LNCAP (cell line): ENCODE data around the gene TTC28.

Experiments used
- TF ChIP-seq, protein P1 (sequence below): fragments of 450-650 bp; IDR thresholded peaks from 2 replicates; pipeline ENCODE4 v1.5.1; 2017; ENCODE audit warnings: mild to moderate bottlenecking

Gene TTC28

DNA sequence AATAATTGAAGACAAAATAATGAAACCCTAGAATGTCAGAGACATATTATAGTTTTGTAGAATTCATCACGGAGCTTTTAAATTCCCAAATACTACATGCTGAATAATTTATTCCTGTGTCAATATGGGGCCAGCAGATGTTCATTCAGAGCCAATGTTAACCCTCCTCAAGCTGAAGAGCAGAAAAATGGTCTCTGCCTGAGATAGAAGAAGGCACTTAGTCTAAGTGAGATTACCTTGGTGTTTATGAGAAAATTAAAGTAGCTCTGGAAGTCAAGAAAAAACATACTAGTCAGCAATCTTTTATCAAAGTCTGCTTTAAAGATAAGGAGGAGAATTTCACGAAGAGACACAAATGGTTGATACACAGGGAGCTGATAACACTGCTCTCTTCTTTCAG lies 328.2 kb downstream of the TTC28 start:
- TF ChIP-seq, protein P1, sequence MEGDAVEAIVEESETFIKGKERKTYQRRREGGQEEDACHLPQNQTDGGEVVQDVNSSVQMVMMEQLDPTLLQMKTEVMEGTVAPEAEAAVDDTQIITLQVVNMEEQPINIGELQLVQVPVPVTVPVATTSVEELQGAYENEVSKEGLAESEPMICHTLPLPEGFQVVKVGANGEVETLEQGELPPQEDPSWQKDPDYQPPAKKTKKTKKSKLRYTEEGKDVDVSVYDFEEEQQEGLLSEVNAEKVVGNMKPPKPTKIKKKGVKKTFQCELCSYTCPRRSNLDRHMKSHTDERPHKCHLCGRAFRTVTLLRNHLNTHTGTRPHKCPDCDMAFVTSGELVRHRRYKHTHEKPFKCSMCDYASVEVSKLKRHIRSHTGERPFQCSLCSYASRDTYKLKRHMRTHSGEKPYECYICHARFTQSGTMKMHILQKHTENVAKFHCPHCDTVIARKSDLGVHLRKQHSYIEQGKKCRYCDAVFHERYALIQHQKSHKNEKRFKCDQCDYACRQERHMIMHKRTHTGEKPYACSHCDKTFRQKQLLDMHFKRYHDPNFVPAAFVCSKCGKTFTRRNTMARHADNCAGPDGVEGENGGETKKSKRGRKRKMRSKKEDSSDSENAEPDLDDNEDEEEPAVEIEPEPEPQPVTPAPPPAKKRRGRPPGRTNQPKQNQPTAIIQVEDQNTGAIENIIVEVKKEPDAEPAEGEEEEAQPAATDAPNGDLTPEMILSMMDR, result no peak

DNA sequence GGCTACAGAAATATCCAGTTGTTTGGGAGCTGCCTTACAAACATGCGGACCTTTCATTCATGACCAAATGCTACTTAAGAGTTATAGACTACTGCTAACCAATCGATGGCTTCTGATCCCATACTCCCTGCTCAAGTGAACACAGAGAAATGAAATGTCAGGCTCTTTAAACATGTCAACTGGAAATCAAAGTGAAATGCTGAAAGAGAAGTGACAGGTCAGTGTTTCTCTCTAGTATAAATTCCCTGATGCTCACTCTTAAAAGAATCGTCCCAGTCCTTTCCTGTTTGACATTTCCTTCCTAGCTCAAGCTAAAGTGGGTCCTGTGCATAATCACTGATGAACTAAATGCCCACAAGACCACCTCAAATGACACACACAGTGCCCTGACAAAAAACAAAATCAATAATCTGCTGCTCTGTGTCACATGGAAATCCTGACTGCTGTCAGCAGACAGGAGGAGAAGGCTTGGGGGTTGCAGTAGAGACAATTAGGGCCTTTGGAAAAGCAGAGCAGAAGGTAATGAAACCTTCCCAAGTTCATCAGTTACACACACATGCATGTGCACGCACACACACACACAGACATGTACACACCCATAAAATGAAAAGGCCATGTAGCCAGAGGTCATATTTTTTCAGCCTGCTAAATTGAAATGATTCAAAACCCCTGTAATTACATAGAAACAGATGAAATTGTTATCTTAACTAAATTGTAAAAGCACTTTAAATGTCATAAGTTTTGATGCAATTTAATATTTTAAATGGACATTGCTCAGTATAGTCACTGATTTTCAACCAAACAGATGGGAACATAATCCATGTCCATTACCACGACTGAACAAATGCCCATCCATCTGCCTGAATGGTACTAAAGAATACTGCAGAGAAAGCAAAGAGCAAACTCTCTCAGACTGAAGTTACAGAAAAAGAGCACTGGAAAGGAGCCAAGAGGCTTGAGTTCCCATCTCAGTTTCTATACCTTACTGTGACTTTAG lies 330.7 kb downstream of the TTC28 start:
- TF ChIP-seq, protein P1, result no peak

DNA sequence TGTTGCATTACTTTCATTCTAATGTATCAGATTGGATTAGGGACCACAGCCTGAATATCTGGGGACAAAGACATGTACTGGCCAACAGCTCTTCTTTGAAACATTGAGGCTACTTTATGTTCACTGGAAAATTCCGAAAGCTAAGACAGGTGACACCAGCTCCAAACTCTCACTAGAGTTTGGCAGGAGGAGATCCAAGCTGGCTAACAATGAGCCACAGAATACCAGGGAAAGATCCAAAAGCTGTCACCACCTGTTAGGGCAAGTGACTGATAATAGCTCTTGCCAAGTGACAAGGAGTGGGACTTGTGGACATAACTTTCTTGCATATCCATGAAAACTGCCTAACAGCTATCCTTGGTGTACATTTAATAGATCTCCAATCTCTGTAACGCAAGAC lies 333.3 kb downstream of the TTC28 start:
- TF ChIP-seq, protein P1, result no peak

DNA sequence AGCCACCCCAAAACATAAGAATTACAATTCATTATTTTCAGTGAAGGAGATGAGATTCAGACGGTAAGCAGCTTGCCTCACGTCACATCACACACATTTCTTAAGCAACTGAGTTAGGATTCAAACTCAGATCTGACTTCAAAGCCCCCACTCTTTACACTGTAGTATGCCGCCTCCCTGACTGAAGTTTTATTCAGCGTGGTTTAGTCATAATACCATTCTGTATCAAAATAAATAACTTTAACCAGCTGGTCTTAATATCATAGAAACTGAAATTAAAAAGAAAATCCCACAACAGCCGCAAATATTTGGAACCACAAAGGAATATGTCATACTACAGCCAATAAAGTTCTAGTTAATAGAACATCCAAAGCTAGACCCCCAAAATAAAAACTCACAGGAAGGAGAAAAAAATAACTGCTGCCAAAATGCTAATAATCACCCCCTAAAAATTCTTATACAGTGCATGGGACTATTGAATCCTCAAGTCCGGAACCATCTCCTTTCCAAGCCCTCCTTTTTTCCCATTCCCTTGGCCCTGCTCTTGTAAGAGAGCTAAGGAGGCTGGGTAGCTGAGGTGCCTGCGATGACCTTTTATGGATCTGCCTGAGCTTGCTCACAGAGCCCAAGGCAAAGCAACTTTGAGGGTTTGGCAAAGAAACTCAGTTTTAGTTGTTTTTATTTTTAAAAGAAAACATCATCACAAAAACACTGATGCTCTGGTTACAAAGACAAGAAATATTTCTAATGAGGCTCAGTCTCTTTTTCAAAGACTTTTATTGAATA lies 334.5 kb downstream of the TTC28 start:
- TF ChIP-seq, protein P1, result no peak

DNA sequence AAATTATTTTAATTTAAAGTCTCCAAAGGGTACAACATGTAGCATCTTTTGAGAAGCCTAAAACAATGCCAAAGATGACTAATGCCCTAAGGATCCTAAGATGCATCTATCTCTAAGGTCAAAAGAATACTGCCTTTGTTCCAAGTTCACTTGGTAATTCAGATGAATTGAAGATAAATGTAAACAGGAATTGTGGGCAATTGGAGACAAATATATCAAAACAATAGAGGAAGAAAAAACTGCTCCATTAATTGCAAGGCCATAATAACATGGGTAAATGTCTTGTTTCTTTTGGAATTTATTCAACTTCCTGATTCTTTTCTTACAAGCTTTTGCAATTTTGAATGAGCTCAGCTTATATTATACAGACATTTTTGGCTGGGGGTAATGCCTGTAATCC lies 338.6 kb downstream of the TTC28 start:
- TF ChIP-seq, protein P1, result no peak

DNA sequence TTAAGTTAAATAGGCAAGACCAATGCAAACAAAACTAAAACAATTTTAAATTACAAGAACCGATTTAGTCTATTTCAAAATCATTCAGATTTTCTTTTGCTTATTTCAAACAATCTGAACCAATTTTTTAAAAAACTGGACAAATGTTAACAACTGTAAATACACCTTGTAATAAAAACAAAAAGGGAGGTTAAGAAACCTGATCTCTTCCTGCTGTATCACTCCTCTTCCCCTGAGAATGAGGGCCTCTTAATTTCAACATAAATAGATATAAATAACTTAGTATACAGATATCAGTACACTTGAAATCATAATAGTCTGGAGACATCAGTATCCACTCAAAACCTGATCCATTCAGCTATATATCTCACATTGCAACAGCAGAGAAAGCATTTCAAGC lies 346.6 kb downstream of the TTC28 start:
- TF ChIP-seq, protein P1, result no peak

DNA sequence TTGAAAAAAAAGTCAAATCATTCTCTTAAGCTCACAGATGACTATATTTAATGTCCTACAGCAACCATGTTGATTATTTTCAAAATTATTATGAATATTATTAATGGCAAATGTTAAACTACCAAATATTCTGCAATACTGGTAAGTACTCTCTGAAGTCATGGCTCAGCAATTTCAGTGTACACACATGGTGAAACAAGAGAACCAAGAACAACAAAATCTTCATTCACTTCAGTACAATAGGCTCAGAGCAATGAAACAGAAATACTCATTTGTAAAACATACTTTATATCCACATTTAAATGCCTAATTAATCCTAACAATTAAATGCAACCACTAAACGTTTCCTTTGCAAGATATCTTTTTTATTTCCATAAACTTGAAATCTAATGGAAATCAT lies 347.2 kb downstream of the TTC28 start:
- TF ChIP-seq, protein P1, result no peak
